Erythroblast (primary cell): Measurements from ENCODE around the gene ITPA.

Experiments used
- GATA1 ChIP-seq: IDR thresholded peaks from 2 replicates; pipeline ENCODE4 v1.6.1; 2011; ENCODE audit warnings: low read depth, mild to moderate bottlenecking, control low read depth, low read length, moderate library complexity
- POLR2A ChIP-seq: IDR thresholded peaks from 2 replicates; pipeline ENCODE4 v1.6.1; 2011; ENCODE audit warnings: mild to moderate bottlenecking, low read length

- TF ChIP-seq POLR2A, result no peak
- no peak for TF ChIP-seq GATA1
Observed at GRCh38 chr20:3192226-3193015, 16.9 kb upstream of the ITPA start.
